ENCODE data around the gene TEDDM1. TPM values are rescaled to one million over a fixed set of nuclear protein-coding genes. Genes with fewer than 3 reads are reported as not detected.

Gene TEDDM1
- total and polyA plus RNA-seq, 2 of the 13 experiments (the other 11 are each of a cell fraction or from before 2014, with no cell fraction given): not detected

GRCh38 chr1:182408435-182409075 lies 8.1 kb upstream of the TEDDM1 start:
- no peaks in the 10 kb centered on the region for H3K79me2 ChIP-seq (ENCODE audit: insufficient read depth, low read length)
- FAIRE-seq: peak; percentile 21
- intact Hi-C loops (cut with micrococcal nuclease; ENCODE audit: unreplicated experiment): no loop called here
- no peak for DNase-seq (ENCODE audit: low spot score)
- H3K36me3 ChIP-seq (replicated peaks in 1 of 2; ENCODE audit: control insufficient read depth in 1 of 2, insufficient read depth in 2 of 2, low read length in 2 of 2): no peaks in the 10 kb centered on the region
- in situ Hi-C loops (cut with HindIII; ENCODE audit: extremely low pct_ligation_motif_present, low pct_unique_long_range_greater_than_20kb): no loop called here
- no TSS peak for BruUV-seq (replicated peaks)
- H4K20me1 ChIP-seq (ENCODE audit: insufficient read depth, low read length): no peaks in the 10 kb centered on the region
- no peaks in the 10 kb centered on the region for H3K27me3 ChIP-seq (ENCODE audit: control insufficient read depth in 1 of 2, insufficient read depth in 2 of 2, low read length in 2 of 2)
- ChIA-PET POLR2A (interaction anchor here (0.7 to 1.2 kb wide), 2 partner anchors 11 to 17 kb away, joined by 3 read pairs; no protein-coding TSS in a partner anchor), CTCF (ENCODE audit: low intra/inter-chr PET ratio, low total read pairs) (no interaction called here)
- H3K4me3 ChIP-seq (replicated peaks in 1 of 3; ENCODE audit: insufficient read depth in 1 of 3, low read depth in 2 of 3, low read length in 3 of 3): no peak overlapping the region
- H3K27ac ChIP-seq (ENCODE audit: extremely low read length, insufficient read depth, low read length): no peak overlapping the region
- peak; percentile 11; the same call in 1 of the 2 replicates for TF ChIP-seq HNF4A (CRISPR knock-in tag; IDR thresholded peaks at IDR 0.05)
- TF ChIP-seq, protein P1, sequence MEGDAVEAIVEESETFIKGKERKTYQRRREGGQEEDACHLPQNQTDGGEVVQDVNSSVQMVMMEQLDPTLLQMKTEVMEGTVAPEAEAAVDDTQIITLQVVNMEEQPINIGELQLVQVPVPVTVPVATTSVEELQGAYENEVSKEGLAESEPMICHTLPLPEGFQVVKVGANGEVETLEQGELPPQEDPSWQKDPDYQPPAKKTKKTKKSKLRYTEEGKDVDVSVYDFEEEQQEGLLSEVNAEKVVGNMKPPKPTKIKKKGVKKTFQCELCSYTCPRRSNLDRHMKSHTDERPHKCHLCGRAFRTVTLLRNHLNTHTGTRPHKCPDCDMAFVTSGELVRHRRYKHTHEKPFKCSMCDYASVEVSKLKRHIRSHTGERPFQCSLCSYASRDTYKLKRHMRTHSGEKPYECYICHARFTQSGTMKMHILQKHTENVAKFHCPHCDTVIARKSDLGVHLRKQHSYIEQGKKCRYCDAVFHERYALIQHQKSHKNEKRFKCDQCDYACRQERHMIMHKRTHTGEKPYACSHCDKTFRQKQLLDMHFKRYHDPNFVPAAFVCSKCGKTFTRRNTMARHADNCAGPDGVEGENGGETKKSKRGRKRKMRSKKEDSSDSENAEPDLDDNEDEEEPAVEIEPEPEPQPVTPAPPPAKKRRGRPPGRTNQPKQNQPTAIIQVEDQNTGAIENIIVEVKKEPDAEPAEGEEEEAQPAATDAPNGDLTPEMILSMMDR (CRISPR knock-in tag; IDR thresholded peaks at IDR 0.05): peak; percentile 24
- no peak for TF ChIP-seq ZNF20 (CRISPR knock-in tag; IDR thresholded peaks at IDR 0.05)
- peaks cover 11% of the 10 kb centered on the region for H3K9me3 ChIP-seq (ENCODE audit: low read length)
- peak overlapping the region; percentile 50 for H3K4me2 ChIP-seq (ENCODE audit: low read depth, low read length)
- 0% methylated on average over 3 of the region's 3 CpGs for WGBS (ENCODE audit: low lambda C conversion rate)
- peak overlapping the region; percentile 48 for H2AFZ ChIP-seq (ENCODE audit: low read length)
- ATAC-seq: peak; percentile 86
- H3K4me1 ChIP-seq (ENCODE audit: insufficient read depth, low read length): peaks cover 17% of the 10 kb centered on the region
- H3K9ac ChIP-seq (ENCODE audit: insufficient read depth, low read depth, low read length): no peak overlapping the region

GRCh38 chr1:182407724-182408123 lies 7.3 kb upstream of the TEDDM1 start:
- Histone ChIP-seq H3K4me3 (replicated peaks in 1 of 3; ENCODE audit: insufficient read depth in 1 of 3, low read depth in 2 of 3, low read length in 3 of 3) (no peak overlapping the region), H3K27ac (ENCODE audit: extremely low read length, insufficient read depth, low read length) (no peak overlapping the region), H3K79me2 (ENCODE audit: insufficient read depth, low read length) (no peaks in the 10 kb centered on the region), H4K20me1 (ENCODE audit: insufficient read depth, low read length) (no peaks in the 10 kb centered on the region), H3K36me3 (replicated peaks in 1 of 2; ENCODE audit: control insufficient read depth in 1 of 2, insufficient read depth in 2 of 2, low read length in 2 of 2) (no peaks in the 10 kb centered on the region), H3K9me3 (ENCODE audit: low read length) (peaks cover 11% of the 10 kb centered on the region), H3K27me3 (ENCODE audit: control insufficient read depth in 1 of 2, insufficient read depth in 2 of 2, low read length in 2 of 2) (no peaks in the 10 kb centered on the region), H3K4me2 (ENCODE audit: low read depth, low read length) (no peak overlapping the region), H3K9ac (ENCODE audit: insufficient read depth, low read depth, low read length) (no peak overlapping the region), H2AFZ (ENCODE audit: low read length) (no peak overlapping the region), H3K4me1 (ENCODE audit: insufficient read depth, low read length) (peaks cover 17% of the 10 kb centered on the region)
- in situ Hi-C loops (cut with HindIII; ENCODE audit: extremely low pct_ligation_motif_present, low pct_unique_long_range_greater_than_20kb) (no loop called here), intact Hi-C loops (cut with micrococcal nuclease; ENCODE audit: unreplicated experiment) (no loop called here)
- ATAC-seq (no peak), FAIRE-seq (no peak), DNase-seq (ENCODE audit: low spot score) (no peak)
- 0% methylated on average over 3 of the region's 3 CpGs for WGBS (ENCODE audit: low lambda C conversion rate)
- ChIA-PET CTCF (ENCODE audit: low intra/inter-chr PET ratio, low total read pairs) (no interaction called here), POLR2A (interaction anchor here (1.2 kb wide), 1 partner anchor 10 kb away, joined by 3 read pairs; no protein-coding TSS in a partner anchor)
- BruUV-seq (replicated peaks): no TSS peak
- no peak for TF ChIP-seq BORCS8-MEF2B (CRISPR knock-in tag; IDR thresholded peaks at IDR 0.05)
- no peak for TF ChIP-seq ZNF777 (CRISPR knock-in tag; IDR thresholded peaks at IDR 0.05)
- no peak for TF ChIP-seq AKAP8 (CRISPR knock-in tag; IDR thresholded peaks at IDR 0.05)
- no peak for TF ChIP-seq ZBTB8A (CRISPR knock-in tag; IDR thresholded peaks at IDR 0.05; ENCODE audit: borderline replicate concordance, low read depth)
- no peak for TF ChIP-seq KLF15 (CRISPR knock-in tag; IDR thresholded peaks at IDR 0.05; ENCODE audit: borderline replicate concordance)
- TF ChIP-seq KDM6A (CRISPR knock-in tag; IDR thresholded peaks at IDR 0.05; ENCODE audit: low read depth): no peak
- no peak for TF ChIP-seq ZNF451 (CRISPR knock-in tag; IDR thresholded peaks at IDR 0.05)
- TF ChIP-seq SMYD3 (CRISPR knock-in tag; IDR thresholded peaks at IDR 0.05): no peak
- no peak for TF ChIP-seq ZNF20 (CRISPR knock-in tag; IDR thresholded peaks at IDR 0.05)
- no peak for TF ChIP-seq XBP1 (CRISPR knock-in tag; IDR thresholded peaks at IDR 0.05)
